Measurements from ENCODE around the gene SORCS1. TPM values are rescaled to one million over a fixed set of nuclear protein-coding genes. Genes with fewer than 3 reads are reported as not detected.

The SORCS1 gene
- total RNA-seq, 1 experiment from 2014 or later, result 48.9 TPM

GRCh38 chr10:107144490-107144889 lies 20.0 kb downstream of the SORCS1 start:
- Histone ChIP-seq H3K9me3 (replicated peaks) (no peaks in the 10 kb centered on the region), H3K4me1 (0 out of 2 replicates have a peak, but pooled peaks cover 3% of the 10 kb centered on the region), H3K36me3 (peaks cover 3% of the 10 kb centered on the region), H3K4me3 (no peak overlapping the region), H3K27me3 (no peaks in the 10 kb centered on the region), H3K27ac (no peak overlapping the region)
- DNase-seq, result peak; percentile 30 to 48

DNA sequence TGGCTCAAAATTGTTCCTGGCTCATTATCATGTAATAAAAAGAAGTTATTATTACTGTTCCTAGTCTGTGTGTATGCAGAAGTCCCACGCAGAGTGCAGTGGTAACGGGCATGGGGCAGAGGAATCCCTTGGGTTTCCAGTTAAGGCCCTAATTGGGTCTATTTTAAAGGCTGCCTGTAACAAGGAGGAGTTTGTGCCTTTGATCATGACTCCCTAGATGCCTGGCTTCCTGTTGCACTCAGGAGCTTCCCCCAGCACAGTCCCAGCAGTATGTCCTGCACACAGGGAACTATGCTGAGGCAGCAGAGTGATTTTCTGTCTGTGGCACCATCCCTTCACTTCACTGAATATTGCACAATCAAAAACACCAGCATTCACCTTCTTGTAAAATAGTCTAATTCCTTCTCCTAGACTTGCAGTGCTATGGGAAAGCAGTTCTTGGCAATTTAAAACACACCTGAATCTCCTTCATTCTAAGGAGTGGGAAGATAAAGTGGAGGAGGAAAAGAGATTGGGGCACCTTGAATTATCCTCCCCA lies 22.9 kb downstream of the SORCS1 start:
- no peaks in the 10 kb centered on the region for H3K27me3 ChIP-seq
- no peak overlapping the region for H3K27ac ChIP-seq
- H3K4me1 ChIP-seq, result 0 out of 2 replicates have a peak, but pooled peaks cover 3% of the 10 kb centered on the region
- no peak for DNase-seq
- no peaks in the 10 kb centered on the region for H3K9me3 ChIP-seq (replicated peaks)
- H3K36me3 ChIP-seq, result no peaks in the 10 kb centered on the region; the same call in none of the 2 replicates
- H3K4me3 ChIP-seq, result no peak overlapping the region

DNA sequence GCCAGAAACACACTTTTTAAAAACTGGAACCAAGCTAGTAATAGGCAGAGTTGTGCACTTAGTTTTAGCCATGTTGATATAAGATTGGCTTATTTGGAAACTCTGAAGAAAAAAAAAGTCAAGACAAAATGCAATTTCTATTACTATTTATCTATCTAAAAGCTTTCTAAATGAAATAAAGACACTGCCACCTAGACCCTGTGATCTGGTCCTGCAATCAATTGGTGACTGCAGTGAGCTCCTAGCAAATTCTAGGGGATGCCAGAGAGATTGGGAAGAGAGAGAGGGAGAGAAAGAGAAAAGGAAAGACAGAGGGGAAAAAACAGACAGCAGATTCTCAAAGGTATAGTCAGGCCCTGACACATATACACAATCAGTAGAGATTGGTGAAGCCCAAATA lies 25.3 kb downstream of the SORCS1 start:
- H3K27ac ChIP-seq, result no peak overlapping the region
- 0 out of 2 replicates have a peak, but pooled peaks cover 3% of the 10 kb centered on the region for H3K4me1 ChIP-seq
- no peaks in the 10 kb centered on the region for H3K9me3 ChIP-seq (replicated peaks)
- H3K36me3 ChIP-seq, result no peaks in the 10 kb centered on the region; the same call in none of the 2 replicates
- H3K4me3 ChIP-seq, result no peak overlapping the region
- no peak for DNase-seq
- H3K27me3 ChIP-seq, result no peaks in the 10 kb centered on the region

DNA sequence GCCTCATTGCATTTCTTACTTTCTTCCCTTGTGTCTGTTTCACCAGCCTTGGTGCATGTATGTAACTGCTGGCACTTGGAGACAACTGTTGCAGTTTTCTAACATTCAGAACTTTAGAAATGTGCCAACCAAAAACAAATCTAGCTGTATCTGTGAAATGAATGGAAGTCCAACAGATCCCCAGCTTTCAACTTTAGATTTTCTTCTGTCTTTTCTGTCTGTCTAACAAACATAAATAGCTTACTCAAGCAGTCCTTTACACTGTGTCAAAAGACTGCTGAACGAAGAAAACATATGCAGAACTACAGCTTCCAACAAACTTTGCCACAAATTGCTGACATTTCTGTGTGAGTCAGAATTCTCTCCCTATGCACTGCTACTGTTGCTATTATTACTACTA lies 30.9 kb downstream of the SORCS1 start:
- no peak for DNase-seq
- H3K4me1 ChIP-seq, result no peaks in the 10 kb centered on the region
- no peak overlapping the region for H3K27ac ChIP-seq
- peaks cover 9% of the 10 kb centered on the region; the same call in 1 of the 2 replicates for H3K36me3 ChIP-seq
- no peak overlapping the region for H3K4me3 ChIP-seq
- peaks cover 4% of the 10 kb centered on the region; the same call in 1 of the 2 replicates for H3K9me3 ChIP-seq (replicated peaks)
- no peaks in the 10 kb centered on the region for H3K27me3 ChIP-seq

GRCh38 chr10:107129000-107129399 lies 35.5 kb downstream of the SORCS1 start:
- peaks cover 18% of the 10 kb centered on the region for H3K36me3 ChIP-seq
- peaks cover 4% of the 10 kb centered on the region; the same call in 1 of the 2 replicates for H3K9me3 ChIP-seq (replicated peaks)
- H3K4me3 ChIP-seq, result no peak overlapping the region
- DNase-seq, result no peak
- H3K27ac ChIP-seq, result no peak overlapping the region
- H3K4me1 ChIP-seq, result no peaks in the 10 kb centered on the region
- no peaks in the 10 kb centered on the region for H3K27me3 ChIP-seq

- Histone ChIP-seq H3K27ac (no peak overlapping the region), H3K4me1 (no peaks in the 10 kb centered on the region), H3K27me3 (no peaks in the 10 kb centered on the region), H3K4me3 (no peak overlapping the region), H3K36me3 (peaks cover 21% of the 10 kb centered on the region), H3K9me3 (replicated peaks) (no peaks in the 10 kb centered on the region)
- DNase-seq, result no peak
Measured at GRCh38 chr10:107126512-107127065, 37.9 kb downstream of the SORCS1 start.

- H3K9me3 ChIP-seq (replicated peaks), result peaks cover 4% of the 10 kb centered on the region; the same call in 1 of the 2 replicates
- H3K4me3 ChIP-seq, result no peak overlapping the region
- H3K36me3 ChIP-seq, result peaks cover 10% of the 10 kb centered on the region
- DNase-seq, result no peak
- no peak overlapping the region for H3K27ac ChIP-seq
- no peaks in the 10 kb centered on the region for H3K27me3 ChIP-seq
- H3K4me1 ChIP-seq, result peaks cover 29% of the 10 kb centered on the region
Measured at GRCh38 chr10:107122703-107123102, 41.8 kb downstream of the SORCS1 start.

GRCh38 chr10:107118866-107119265 lies 45.6 kb downstream of the SORCS1 start:
- DNase-seq, result no peak
- Histone ChIP-seq H3K27ac (no peak overlapping the region), H3K9me3 (replicated peaks) (peaks cover 8% of the 10 kb centered on the region; the same call in 1 of the 2 replicates), H3K4me1 (peaks cover 30% of the 10 kb centered on the region), H3K36me3 (peaks cover 18% of the 10 kb centered on the region), H3K27me3 (no peaks in the 10 kb centered on the region), H3K4me3 (no peak overlapping the region)

DNA sequence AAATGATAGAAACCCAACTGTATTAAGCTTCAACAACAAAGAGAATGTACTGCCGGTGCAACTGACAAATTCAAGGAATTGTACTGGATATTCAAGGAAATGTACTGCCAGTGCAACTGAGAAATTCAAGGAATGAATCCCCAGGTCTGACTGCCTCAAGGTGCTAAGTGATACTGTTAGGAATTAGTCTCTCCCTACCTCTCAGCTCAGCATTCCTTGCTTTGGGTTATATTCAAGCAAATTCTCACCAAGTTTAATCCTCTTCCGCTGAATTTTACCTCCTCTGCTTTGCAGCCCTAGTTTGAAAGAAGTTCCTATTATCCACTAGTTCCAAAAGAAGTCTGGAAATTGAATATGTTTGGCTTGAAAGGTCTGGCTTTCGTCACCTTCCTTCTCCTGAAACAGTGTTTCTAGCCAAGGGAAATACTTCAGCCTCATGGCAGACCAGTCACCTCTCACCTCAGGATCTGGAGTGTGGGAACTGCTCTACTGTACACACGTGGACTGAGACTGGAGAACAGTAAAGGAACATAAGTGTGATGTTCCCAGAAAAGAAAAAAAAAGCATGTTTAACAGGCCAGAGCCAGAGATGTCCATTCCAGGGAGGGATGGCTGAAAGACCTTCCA lies 60.4 kb downstream of the SORCS1 start:
- Histone ChIP-seq H3K4me1 (peaks cover 35% of the 10 kb centered on the region), H3K27me3 (no peaks in the 10 kb centered on the region), H3K9me3 (replicated peaks) (no peaks in the 10 kb centered on the region), H3K36me3 (no peaks in the 10 kb centered on the region), H3K4me3 (no peak overlapping the region), H3K27ac (peak overlapping the region; percentile 93)
- no peak for DNase-seq

GRCh38 chr10:107103174-107104025 lies 61.1 kb downstream of the SORCS1 start:
- H3K36me3 ChIP-seq, result no peaks in the 10 kb centered on the region
- peak; percentile 66 to 83 for DNase-seq
- peak overlapping the region; percentile 93 for H3K27ac ChIP-seq
- peak overlapping the region; percentile 12 for H3K4me3 ChIP-seq
- H3K27me3 ChIP-seq, result no peaks in the 10 kb centered on the region
- peaks cover 42% of the 10 kb centered on the region for H3K4me1 ChIP-seq
- no peaks in the 10 kb centered on the region for H3K9me3 ChIP-seq (replicated peaks)

- DNase-seq, result peak; percentile 49 to 85
- Histone ChIP-seq H3K9me3 (replicated peaks) (no peaks in the 10 kb centered on the region), H3K27me3 (no peaks in the 10 kb centered on the region), H3K4me1 (peaks cover 48% of the 10 kb centered on the region), H3K27ac (peak overlapping the region; percentile 95), H3K36me3 (no peaks in the 10 kb centered on the region), H3K4me3 (no peak overlapping the region)
Measured at GRCh38 chr10:107098326-107098725, 66.2 kb downstream of the SORCS1 start.

DNA sequence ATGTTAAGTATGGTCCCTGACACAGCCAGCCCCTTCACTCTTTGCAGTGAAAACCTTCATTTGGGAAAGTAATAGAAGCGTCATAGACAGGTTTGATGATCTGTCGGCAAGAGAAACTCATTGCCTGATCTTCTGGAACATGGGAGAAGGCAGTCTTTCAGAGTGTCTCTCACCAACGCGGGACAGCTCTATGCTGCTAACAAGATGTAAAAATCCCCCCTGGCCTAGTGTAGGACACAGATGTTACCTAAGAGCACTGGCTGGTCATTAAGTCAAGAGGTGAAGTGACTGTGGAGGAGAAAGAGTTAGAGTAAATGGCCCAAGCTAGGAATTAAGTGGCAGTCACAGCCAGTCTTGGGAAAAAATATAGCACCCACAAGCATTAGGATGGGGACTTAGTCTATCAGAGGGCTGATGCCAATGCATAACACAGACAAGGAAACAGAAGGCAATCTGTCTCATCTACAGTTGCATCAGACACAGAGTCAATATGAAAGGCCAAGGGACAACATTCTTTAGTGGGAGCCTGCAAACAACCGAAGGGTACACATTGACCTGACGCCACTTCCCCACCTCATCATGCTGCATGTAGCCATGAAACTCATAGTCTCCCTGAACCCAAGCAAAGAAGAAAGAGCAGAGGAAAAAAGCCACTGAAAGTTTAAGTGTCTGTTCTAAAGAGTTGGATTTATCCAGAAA lies 69.5 kb downstream of the SORCS1 start:
- Histone ChIP-seq H3K9me3 (replicated peaks) (no peaks in the 10 kb centered on the region), H3K36me3 (no peaks in the 10 kb centered on the region), H3K4me1 (peaks cover 53% of the 10 kb centered on the region), H3K27me3 (no peaks in the 10 kb centered on the region), H3K27ac (no peak overlapping the region), H3K4me3 (no peak overlapping the region)
- DNase-seq, result no peak

- H3K9me3 ChIP-seq (replicated peaks), result no peaks in the 10 kb centered on the region
- DNase-seq, result no peak
- H3K4me1 ChIP-seq, result peaks cover 51% of the 10 kb centered on the region
- H3K27ac ChIP-seq, result peak overlapping the region; percentile 97
- H3K4me3 ChIP-seq, result no peak overlapping the region
- H3K36me3 ChIP-seq, result no peaks in the 10 kb centered on the region
- H3K27me3 ChIP-seq, result no peaks in the 10 kb centered on the region
Measured at GRCh38 chr10:107092321-107092720, 72.2 kb downstream of the SORCS1 start.

- no peak overlapping the region for H3K4me3 ChIP-seq
- H3K27ac ChIP-seq, result peak overlapping the region; percentile 97
- H3K36me3 ChIP-seq, result no peaks in the 10 kb centered on the region
- no peaks in the 10 kb centered on the region for H3K9me3 ChIP-seq (replicated peaks)
- peak; percentile 96 to 99 for DNase-seq
- no peaks in the 10 kb centered on the region for H3K27me3 ChIP-seq
- peaks cover 44% of the 10 kb centered on the region for H3K4me1 ChIP-seq
Measured at GRCh38 chr10:107091126-107091525, 73.4 kb downstream of the SORCS1 start.

Measured in SJCRH30 (cell line).